ENCODE measurements around the gene RFX8. TPM values are rescaled to one million over a fixed set of nuclear protein-coding genes. Genes with fewer than 3 reads are reported as not detected.

The RFX8 gene
- total and polyA plus RNA-seq, 10 of the 15 experiments (the other 5 are each of a cell fraction or from before 2014, with no cell fraction given): 0.19 TPM; not detected in 9

- ChIA-PET POLR2A (interaction anchor here (0.7 kb wide), 2 partner anchors 24 to 508 kb away, joined by 5 to 8 read pairs; no protein-coding TSS in a partner anchor), SMC1A (ENCODE audit: uncharacterized antibody, unreplicated experiment) (interaction anchor here (1.0 kb wide), 1 partner anchor 247 kb away, joined by 3 read pairs; no protein-coding TSS in a partner anchor), CTCF (no interaction called here), RAD21 (ENCODE audit: unreplicated experiment) (interaction anchor here (0.5 kb wide), 1 partner anchor 188 kb away, joined by 3 read pairs; no protein-coding TSS in a partner anchor)
- WGBS (ENCODE audit: insufficient coverage, insufficient replicate concordance, low lambda C conversion rate, missing lambda C conversion rate): 79% methylated on average over 3 of the region's 3 CpGs
- TF ChIP-seq RAD51 (IDR thresholded peaks at IDR 0.05) (no peak), SIN3A (IDR thresholded peaks at IDR 0.05; ENCODE audit: low read depth, low read length) (no peak), TCF12 (IDR thresholded peaks at IDR 0.05; ENCODE audit: low read depth, low read length) (no peak), HDAC6 (IDR thresholded peaks at IDR 0.05; ENCODE audit: unreplicated experiment) (no peak), CUX1 (IDR thresholded peaks at IDR 0.05; ENCODE audit: insufficient replicate concordance, low read depth, low read length) (no peak), MEF2A (IDR thresholded peaks at IDR 0.05; ENCODE audit: insufficient read depth, low read depth, low read length) (no peak), KLF5 (IDR thresholded peaks at IDR 0.05; ENCODE audit: partially characterized antibody) (no peak), CTCF (IDR thresholded peaks at IDR 0.05 in 2 of 3, conservative IDR thresholded peaks at IDR 0.05 in 1 of 3; ENCODE audit: control insufficient read depth in 2 of 3, extremely low read depth in 1 of 3, insufficient read depth in 1 of 3, low read depth in 3 of 3, low read length in 3 of 3) (no peak), MEF2B (IDR thresholded peaks at IDR 0.05; ENCODE audit: partially characterized antibody, poor library complexity, severe bottlenecking) (no peak), NR2C1 (IDR thresholded peaks at IDR 0.05) (no peak), USF2 (IDR thresholded peaks at IDR 0.05; ENCODE audit: borderline replicate concordance, low read depth, low read length) (no peak), ATF7 (IDR thresholded peaks at IDR 0.05; ENCODE audit: low read depth) (no peak)
- Histone ChIP-seq H3K4me3 (no peak overlapping the region), H3K79me2 (ENCODE audit: control insufficient read depth, insufficient read depth, low read length) (no peaks in the 10 kb centered on the region), H3K9me3 (replicated peaks; ENCODE audit: control insufficient read depth, insufficient read depth, low read length) (no peaks in the 10 kb centered on the region), H3K36me3 (ENCODE audit: control insufficient read depth in 2 of 2, insufficient read depth in 2 of 2, low read length in 1 of 2) (no peaks in the 10 kb centered on the region), H3K4me1 (ENCODE audit: control insufficient read depth, insufficient read depth, low read length) (no peaks in the 10 kb centered on the region), H3K27ac (ENCODE audit: control insufficient read depth, insufficient read depth) (no peak overlapping the region), H2AFZ (ENCODE audit: control insufficient read depth, low read depth, low read length) (no peak overlapping the region), H4K20me1 (ENCODE audit: control insufficient read depth, insufficient read depth) (no peaks in the 10 kb centered on the region), H3K9ac (ENCODE audit: control insufficient read depth, insufficient read depth, low read length) (no peak overlapping the region), H3K4me2 (ENCODE audit: control insufficient read depth, insufficient read depth) (no peak overlapping the region), H3K27me3 (replicated peaks in 1 of 2; ENCODE audit: control insufficient read depth in 2 of 2, insufficient read depth in 2 of 2, low read length in 1 of 2) (no peaks in the 10 kb centered on the region; a peak in 1 of 4 replicates)
- no TSS peak for BruUV-seq (replicated peaks)
- in situ Hi-C loops (cut with MboI) (no loop called here), intact Hi-C loops (cut with micrococcal nuclease; ENCODE audit: unreplicated experiment) (no loop called here)
- no peak for FAIRE-seq
- no peak for DNase-seq (ENCODE audit: low read depth, low spot score)
- no peak for ATAC-seq
These were observed 45.3 kb upstream of the RFX8 start for GRCh38 chr2:101520246-101520645.

Data from GM12878 (cell line).